Naive thymus-derived CD4-positive, alpha-beta T cell (primary cell): ENCODE measurements around the gene KRTAP4-8. TPM values are rescaled to one million over a fixed set of nuclear protein-coding genes. Genes with fewer than 3 reads are reported as not detected.
"Not testable (repeated sequence)": the region's sequence is repeated elsewhere in the genome, so short reads cannot be mapped to it uniquely, and the experiment has no call there.

Experiments
- ATAC-seq: fragments of 150-1000 bp; cut with Tn5 transposase; 2 replicates; pipeline ENCODE4 v1.10.0; 2021; ENCODE audit warnings: mild to moderate bottlenecking, moderate library complexity
- CTCF ChIA-PET: fragments of 350-600 bp; sonication (Branson Sonifier 250); formaldehyde crosslinking; loops from one replicate; lab custom pipeline; 2021; ENCODE audit warnings: antibody characterized with exemption; lab: Charles Lee
- POLR2A ChIA-PET: fragments of 350-600 bp; sonication (Branson Sonifier 250); formaldehyde crosslinking; loops from one replicate; lab custom pipeline; 2021; ENCODE audit warnings: antibody characterized with exemption, inconsistent platforms; lab: Charles Lee
- DNase-seq, 9 donors: peaks; one replicate each; pipeline versions ENCODE4 v3.0.0 to v3.0.0-alpha.2; 2020 to 2022; ENCODE audit warnings: mixed read lengths in 1 of 9
- H3K27ac ChIP-seq: one replicate; pipeline ENCODE4 v1.7.0; 2013; ENCODE audit warnings: mild to moderate bottlenecking, low read depth, low read length, moderate library complexity
- H3K27me3 ChIP-seq, 2 donors: one replicate each; pipeline ENCODE4 v1.7.0; 2013; ENCODE audit warnings: low read length in 2 of 2, mild to moderate bottlenecking in 2 of 2, moderate library complexity in 2 of 2; ENCODE audit not compliant: control insufficient read depth in 2 of 2, insufficient read depth in 2 of 2
- H3K36me3 ChIP-seq, 3 experiments: 1 replicate in 2 of 3; 2 replicates in 1 of 3; pipeline ENCODE4 v1.7.0; 2013; ENCODE audit warnings: low read length in 3 of 3, mild to moderate bottlenecking in 3 of 3, moderate library complexity in 1 of 3; ENCODE audit not compliant: insufficient read depth in 3 of 3, control insufficient read depth in 2 of 3
- H3K4me1 ChIP-seq, 2 donors: one replicate each; pipeline ENCODE4 v1.7.0; 2013; ENCODE audit warnings: low read length in 2 of 2, mild to moderate bottlenecking in 2 of 2, moderate library complexity in 1 of 2; ENCODE audit not compliant: control insufficient read depth in 2 of 2, insufficient read depth in 2 of 2
- H3K4me3 ChIP-seq: 2 replicates; pipeline ENCODE4 v1.7.0; 2013; ENCODE audit warnings: mild to moderate bottlenecking, low read length
- H3K9me3 ChIP-seq, 3 experiments: 1 replicate in 2 of 3; 2 replicates in 1 of 3; pipeline ENCODE4 v1.7.0; 2013; ENCODE audit warnings: low read length in 3 of 3; ENCODE audit not compliant: control insufficient read depth in 2 of 3
- H3K27ac Mint-ChIP-seq, 9 donors: one replicate each; pipeline ENCODE4 v1.8.0; 2020 to 2022; ENCODE audit warnings: mixed read lengths in 9 of 9, mild to moderate bottlenecking in 8 of 9, moderate library complexity in 5 of 9, inconsistent platforms in 2 of 9
- H3K27me3 Mint-ChIP-seq, 5 donors: one replicate each; pipeline ENCODE4 v1.8.0; 2021 to 2022; ENCODE audit warnings: mixed read lengths in 5 of 5, mild to moderate bottlenecking in 1 of 5
- H3K36me3 Mint-ChIP-seq, 5 donors: one replicate each; pipeline ENCODE4 v1.8.0; 2020 to 2022; ENCODE audit warnings: mixed read lengths in 5 of 5, mild to moderate bottlenecking in 3 of 5, inconsistent platforms in 1 of 5
- H3K4me1 Mint-ChIP-seq, 7 donors: one replicate each; pipeline ENCODE4 v1.8.0; 2020 to 2022; ENCODE audit warnings: mixed read lengths in 7 of 7, mild to moderate bottlenecking in 3 of 7, inconsistent platforms in 1 of 7
- H3K4me3 Mint-ChIP-seq, 10 donors: one replicate each; pipeline ENCODE4 v1.8.0; 2020 to 2022; ENCODE audit warnings: mild to moderate bottlenecking in 10 of 10, mixed read lengths in 10 of 10, moderate library complexity in 6 of 10, inconsistent platforms in 2 of 10
- H3K9me3 Mint-ChIP-seq, 11 donors: one replicate each; pipeline ENCODE4 v1.8.0; 2020 to 2022; ENCODE audit warnings: mixed read lengths in 11 of 11, mild to moderate bottlenecking in 4 of 11, inconsistent platforms in 1 of 11, moderate library complexity in 1 of 11
- intact Hi-C, 2 donors: fragments of 100-400 bp; cut with micrococcal nuclease; formaldehyde crosslinking; loops; one replicate each; pipeline ENCODE4 v1.15.1; 2023
- polyA plus RNA-seq, 2 donors: library from polyadenylated mRNA; unstranded; fragments of 300-500 nt; fragmentation: Illumina TruSeq; gene quantifications; one replicate each; pipeline ENCODE4 v1.2.3, GENCODE V29; 2021
- total RNA-seq, 6 experiments: library from RNA in 5 of 6; stranded (reverse) in 5 of 6; gene quantifications; 1 replicate in 5 of 6; 2 replicates in 1 of 6; pipeline ENCODE4 v1.2.3 and lab custom pipeline; 2021 to 2026

The KRTAP4-8 gene
- total and polyA plus RNA-seq, 7 experiments from 2014 or later = not detected

GRCh38 chr17:41054556-41054955, 43.4 kb downstream of the KRTAP4-8 start:
- peaks cover 13 to 36% (median 24%) of the 10 kb centered on the region in 5 donors for H3K27me3 Mint-ChIP-seq
- H3K4me1 ChIP-seq, CTCF ChIA-PET, H3K27me3 ChIP-seq, H3K36me3 Mint-ChIP-seq, H3K4me1 Mint-ChIP-seq, H3K27ac Mint-ChIP-seq, ATAC-seq, H3K9me3 ChIP-seq, H3K36me3 ChIP-seq, H3K9me3 Mint-ChIP-seq, intact Hi-C loops, H3K4me3 ChIP-seq, H3K4me3 Mint-ChIP-seq, DNase-seq, H3K27ac ChIP-seq: not testable (repeated sequence)
- POLR2A ChIA-PET = interaction anchor here (0.6 kb wide), 1 partner anchor 1758 kb away, joined by 4 read pairs; no protein-coding TSS in a partner anchor

GRCh38 chr17:41054025-41054424, 43.9 kb downstream of the KRTAP4-8 start:
- H3K4me3 Mint-ChIP-seq = no peak overlapping the region
- H3K9me3 Mint-ChIP-seq = peaks cover 0 to 8% (median 0%) of the 10 kb centered on the region in 11 donors
- H3K36me3 ChIP-seq = no peaks in the 10 kb centered on the region
- DNase-seq (no peak), ATAC-seq (no peak)
- no peaks in the 10 kb centered on the region for H3K4me1 Mint-ChIP-seq
- peaks cover 8 to 31% (median 20%) of the 10 kb centered on the region in 5 donors for H3K27me3 Mint-ChIP-seq
- H3K4me1 ChIP-seq = no peaks in the 10 kb centered on the region
- no peak overlapping the region for H3K4me3 ChIP-seq
- intact Hi-C loops = no loop called here
- CTCF ChIA-PET = no interaction called here
- POLR2A ChIA-PET = no interaction called here
- H3K36me3 Mint-ChIP-seq = peaks cover 0 to 3% (median 0%) of the 10 kb centered on the region in 5 donors
- no peaks in the 10 kb centered on the region for H3K9me3 ChIP-seq
- no peak overlapping the region for H3K27ac ChIP-seq
- H3K27me3 ChIP-seq = no peaks in the 10 kb centered on the region
- no peak overlapping the region for H3K27ac Mint-ChIP-seq

- peaks cover 4 to 20% (median 13%) of the 10 kb centered on the region in 5 donors for H3K27me3 Mint-ChIP-seq
- peaks cover 0 to 2% (median 0%) of the 10 kb centered on the region in 5 donors for H3K36me3 Mint-ChIP-seq
- no peaks in the 10 kb centered on the region for H3K4me1 Mint-ChIP-seq
- no peaks in the 10 kb centered on the region for H3K36me3 ChIP-seq
- no peak overlapping the region for H3K4me3 ChIP-seq
- CTCF ChIA-PET = no interaction called here
- no peak overlapping the region for H3K4me3 Mint-ChIP-seq
- no peak overlapping the region for H3K27ac Mint-ChIP-seq
- H3K4me1 ChIP-seq = no peaks in the 10 kb centered on the region
- no peaks in the 10 kb centered on the region for H3K27me3 ChIP-seq
- DNase-seq (no peak), ATAC-seq (no peak)
- peaks cover 0 to 6% (median 0%) of the 10 kb centered on the region in 11 donors for H3K9me3 Mint-ChIP-seq
- H3K9me3 ChIP-seq = no peaks in the 10 kb centered on the region
- no peak overlapping the region for H3K27ac ChIP-seq
- intact Hi-C loops = no loop called here
- POLR2A ChIA-PET = no interaction called here
Observed at GRCh38 chr17:41052566-41052965, 45.4 kb downstream of the KRTAP4-8 start.

- H3K27ac Mint-ChIP-seq = no peak overlapping the region
- CTCF ChIA-PET = no interaction called here
- intact Hi-C loops = loop anchor here in 1 of 2 donors (5.0 kb wide), 1 partner anchor 113 kb away; the partner anchor contains the start of gene KRTAP4-4
Observed at GRCh38 chr17:41049110-41049509, 48.8 kb downstream of the KRTAP4-8 start.

GRCh38 chr17:41048441-41048840, 49.5 kb downstream of the KRTAP4-8 start:
- Histone ChIP-seq H3K4me3 (no peak overlapping the region), H3K27me3 (no peaks in the 10 kb centered on the region), H3K9me3 (no peaks in the 10 kb centered on the region), H3K27ac (no peak overlapping the region), H3K4me1 (no peaks in the 10 kb centered on the region), H3K36me3 (no peaks in the 10 kb centered on the region)
- ChIA-PET CTCF (no interaction called here), POLR2A (no interaction called here)
- ATAC-seq (no peak), DNase-seq (no peak)
- H3K4me3 Mint-ChIP-seq = no peak overlapping the region
- peaks cover 13 to 23% (median 18%) of the 10 kb centered on the region in 5 donors for H3K27me3 Mint-ChIP-seq
- peaks cover 0 to 7% (median 2%) of the 10 kb centered on the region in 11 donors for H3K9me3 Mint-ChIP-seq
- no peaks in the 10 kb centered on the region for H3K4me1 Mint-ChIP-seq
- intact Hi-C loops = loop anchor here in 1 of 2 donors (5.0 kb wide), 1 partner anchor 114 kb away; the partner anchor contains the start of gene KRTAP4-4
- H3K27ac Mint-ChIP-seq = no peak overlapping the region
- H3K36me3 Mint-ChIP-seq = peaks cover 0 to 2% (median 0%) of the 10 kb centered on the region in 5 donors

More at GRCh38 chr17:41049110-41049509, 48.8 kb downstream of the KRTAP4-8 start:
- POLR2A ChIA-PET = interaction anchor here (0.7 kb wide), 1 partner anchor 409 kb away, joined by 3 read pairs; no protein-coding TSS in a partner anchor
- Mint-ChIP-seq H3K4me1 (no peaks in the 10 kb centered on the region), H3K36me3 (no peaks in the 10 kb centered on the region), H3K9me3 (peaks cover 0 to 3% (median 0%) of the 10 kb centered on the region in 11 donors), H3K27me3 (peaks cover 13 to 23% (median 18%) of the 10 kb centered on the region in 5 donors), H3K4me3 (no peak overlapping the region)
- H3K27me3 ChIP-seq = no peaks in the 10 kb centered on the region
- ATAC-seq (no peak), DNase-seq (no peak)
- no peaks in the 10 kb centered on the region for H3K4me1 ChIP-seq
- H3K4me3 ChIP-seq = no peak overlapping the region
- no peaks in the 10 kb centered on the region for H3K9me3 ChIP-seq
- H3K36me3 ChIP-seq = no peaks in the 10 kb centered on the region
- no peak overlapping the region for H3K27ac ChIP-seq

Other genes with a start within 250 kb of the KRTAP4-8 start
Only the 30 nearest of the 38 such genes appear.
- gene KRT39, start 131.2 kb downstream of the KRTAP4-8 start, total RNA-seq = not detected
- not detected for gene KRT39, start 131.2 kb downstream of the KRTAP4-8 start, polyA plus RNA-seq
- gene KRT40, start 113.8 kb downstream of the KRTAP4-8 start, total RNA-seq = not detected
- gene KRT40, start 113.8 kb downstream of the KRTAP4-8 start, polyA plus RNA-seq = not detected
- not detected for gene KRTAP3-3, start 104.0 kb downstream of the KRTAP4-8 start, total RNA-seq
- gene KRTAP3-3, start 104.0 kb downstream of the KRTAP4-8 start, polyA plus RNA-seq = not detected
- gene KRTAP3-2, start 98.2 kb downstream of the KRTAP4-8 start, total RNA-seq = not detected
- not detected for gene KRTAP3-2, start 98.2 kb downstream of the KRTAP4-8 start, polyA plus RNA-seq
- not detected for gene KRTAP3-1, start 89.0 kb downstream of the KRTAP4-8 start, total RNA-seq
- gene KRTAP3-1, start 89.0 kb downstream of the KRTAP4-8 start, polyA plus RNA-seq = not detected
- gene KRTAP1-5, start 70.9 kb downstream of the KRTAP4-8 start, total RNA-seq = not detected
- not detected for gene KRTAP1-5, start 70.9 kb downstream of the KRTAP4-8 start, polyA plus RNA-seq
- not detected for gene KRTAP1-4, start 67.9 kb downstream of the KRTAP4-8 start, total RNA-seq
- not detected for gene KRTAP1-4, start 67.9 kb downstream of the KRTAP4-8 start, polyA plus RNA-seq
- not detected for gene KRTAP1-3, start 63.3 kb downstream of the KRTAP4-8 start, total RNA-seq
- gene KRTAP1-3, start 63.3 kb downstream of the KRTAP4-8 start, polyA plus RNA-seq = not detected
- not detected for gene KRTAP1-1, start 56.7 kb downstream of the KRTAP4-8 start, total RNA-seq
- not detected for gene KRTAP1-1, start 56.7 kb downstream of the KRTAP4-8 start, polyA plus RNA-seq
- not detected for gene KRTAP2-1, start 50.8 kb downstream of the KRTAP4-8 start, total RNA-seq
- not detected for gene KRTAP2-1, start 50.8 kb downstream of the KRTAP4-8 start, polyA plus RNA-seq
- not detected for gene KRTAP2-2, start 42.9 kb downstream of the KRTAP4-8 start, total RNA-seq
- not detected for gene KRTAP2-2, start 42.9 kb downstream of the KRTAP4-8 start, polyA plus RNA-seq
- not detected for gene KRTAP2-3, start 38.0 kb downstream of the KRTAP4-8 start, total RNA-seq
- gene KRTAP2-3, start 38.0 kb downstream of the KRTAP4-8 start, polyA plus RNA-seq = not detected
- not detected for gene KRTAP2-4, start 32.3 kb downstream of the KRTAP4-8 start, total RNA-seq
- gene KRTAP2-4, start 32.3 kb downstream of the KRTAP4-8 start, polyA plus RNA-seq = not detected
- not detected for gene KRTAP4-7, start 14.0 kb downstream of the KRTAP4-8 start, total RNA-seq
- gene KRTAP4-7, start 14.0 kb downstream of the KRTAP4-8 start, polyA plus RNA-seq = not detected
- not detected for gene KRTAP4-16, start 4.1 kb upstream of the KRTAP4-8 start, total RNA-seq
- not detected for gene KRTAP4-16, start 4.1 kb upstream of the KRTAP4-8 start, polyA plus RNA-seq
- not detected for gene KRTAP4-9, start 7.2 kb upstream of the KRTAP4-8 start, total RNA-seq
- gene KRTAP4-9, start 7.2 kb upstream of the KRTAP4-8 start, polyA plus RNA-seq = not detected
- gene KRTAP4-11, start 20.2 kb upstream of the KRTAP4-8 start, total RNA-seq = not detected
- gene KRTAP4-11, start 20.2 kb upstream of the KRTAP4-8 start, polyA plus RNA-seq = not detected
- not detected for gene KRTAP4-12, start 26.0 kb upstream of the KRTAP4-8 start, total RNA-seq
- gene KRTAP4-12, start 26.0 kb upstream of the KRTAP4-8 start, polyA plus RNA-seq = not detected
- gene KRTAP4-6, start 42.4 kb upstream of the KRTAP4-8 start, total RNA-seq = not detected
- not detected for gene KRTAP4-6, start 42.4 kb upstream of the KRTAP4-8 start, polyA plus RNA-seq
- gene KRTAP4-5, start 51.7 kb upstream of the KRTAP4-8 start, total RNA-seq = not detected
- not detected for gene KRTAP4-5, start 51.7 kb upstream of the KRTAP4-8 start, polyA plus RNA-seq
- gene KRTAP4-4, start 62.6 kb upstream of the KRTAP4-8 start, total RNA-seq = not detected
- not detected for gene KRTAP4-4, start 62.6 kb upstream of the KRTAP4-8 start, polyA plus RNA-seq
- gene KRTAP4-3, start 70.1 kb upstream of the KRTAP4-8 start, total RNA-seq = not detected
- gene KRTAP4-3, start 70.1 kb upstream of the KRTAP4-8 start, polyA plus RNA-seq = not detected
- gene KRTAP4-2, start 80.1 kb upstream of the KRTAP4-8 start, total RNA-seq = not detected
- gene KRTAP4-2, start 80.1 kb upstream of the KRTAP4-8 start, polyA plus RNA-seq = not detected
- not detected for gene KRTAP4-1, start 86.8 kb upstream of the KRTAP4-8 start, total RNA-seq
- not detected for gene KRTAP4-1, start 86.8 kb upstream of the KRTAP4-8 start, polyA plus RNA-seq
- gene KRTAP9-1, start 91.7 kb upstream of the KRTAP4-8 start, total RNA-seq = not detected
- gene KRTAP9-1, start 91.7 kb upstream of the KRTAP4-8 start, polyA plus RNA-seq = not detected
- gene KRTAP9-2, start 128.5 kb upstream of the KRTAP4-8 start, total RNA-seq = not detected
- gene KRTAP9-2, start 128.5 kb upstream of the KRTAP4-8 start, polyA plus RNA-seq = not detected
- not detected for gene KRTAP9-3, start 134.3 kb upstream of the KRTAP4-8 start, total RNA-seq
- gene KRTAP9-3, start 134.3 kb upstream of the KRTAP4-8 start, polyA plus RNA-seq = not detected
- gene KRTAP9-8, start 139.9 kb upstream of the KRTAP4-8 start, total RNA-seq = not detected
- not detected for gene KRTAP9-8, start 139.9 kb upstream of the KRTAP4-8 start, polyA plus RNA-seq
- gene KRTAP9-4, start 151.5 kb upstream of the KRTAP4-8 start, total RNA-seq = not detected
- not detected for gene KRTAP9-4, start 151.5 kb upstream of the KRTAP4-8 start, polyA plus RNA-seq
- gene KRTAP9-9, start 157.2 kb upstream of the KRTAP4-8 start, total RNA-seq = not detected
- gene KRTAP9-9, start 157.2 kb upstream of the KRTAP4-8 start, polyA plus RNA-seq = not detected